ENCODE results near the gene KCTD16. TPM values are rescaled to one million over a fixed set of nuclear protein-coding genes. Genes with fewer than 3 reads are reported as not detected.
A peak's percentile ranks its signal among the peaks of the same experiment; 100 is the strongest.

Gene KCTD16
- total RNA-seq, 6 experiments from 2014 or later, result under 0.01 to 0.02 (median 0.02) TPM; not detected in 3

DNA sequence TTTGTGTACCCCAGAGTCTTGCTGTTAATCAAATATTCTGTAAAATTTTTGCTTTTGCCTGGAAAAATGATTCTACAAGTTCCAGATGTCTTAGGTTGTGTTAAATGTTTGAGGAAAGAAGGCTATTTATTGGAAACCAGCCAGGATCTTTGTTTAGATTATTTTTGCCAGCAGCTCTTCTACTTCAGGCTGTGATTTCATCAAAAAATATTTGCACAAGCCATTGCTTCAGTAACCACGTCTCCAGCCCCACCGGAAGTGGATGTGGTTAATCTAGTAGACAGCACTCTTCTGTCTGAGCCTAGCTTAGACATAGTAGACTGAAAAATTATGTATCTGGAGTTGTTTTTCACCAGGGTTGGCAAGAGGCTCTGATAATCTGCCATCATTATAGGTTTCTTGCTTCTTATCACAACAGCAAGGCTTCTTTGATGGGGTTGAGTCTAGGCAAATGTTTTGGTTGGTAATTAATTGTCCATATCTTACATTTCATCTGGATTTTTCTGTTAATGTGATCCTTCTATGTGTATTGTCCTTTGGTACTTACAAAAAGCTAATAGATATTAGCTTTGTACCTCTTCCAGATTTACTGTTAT is 17.1 kb downstream of the KCTD16 start:
- peak in 3 of 4 donors; percentile 68 to 74 (median 73) for ATAC-seq
- no peaks in the 10 kb centered on the region for H3K9me3 ChIP-seq
- no peaks in the 10 kb centered on the region for H3K36me3 ChIP-seq
- TF ChIP-seq, protein P1, sequence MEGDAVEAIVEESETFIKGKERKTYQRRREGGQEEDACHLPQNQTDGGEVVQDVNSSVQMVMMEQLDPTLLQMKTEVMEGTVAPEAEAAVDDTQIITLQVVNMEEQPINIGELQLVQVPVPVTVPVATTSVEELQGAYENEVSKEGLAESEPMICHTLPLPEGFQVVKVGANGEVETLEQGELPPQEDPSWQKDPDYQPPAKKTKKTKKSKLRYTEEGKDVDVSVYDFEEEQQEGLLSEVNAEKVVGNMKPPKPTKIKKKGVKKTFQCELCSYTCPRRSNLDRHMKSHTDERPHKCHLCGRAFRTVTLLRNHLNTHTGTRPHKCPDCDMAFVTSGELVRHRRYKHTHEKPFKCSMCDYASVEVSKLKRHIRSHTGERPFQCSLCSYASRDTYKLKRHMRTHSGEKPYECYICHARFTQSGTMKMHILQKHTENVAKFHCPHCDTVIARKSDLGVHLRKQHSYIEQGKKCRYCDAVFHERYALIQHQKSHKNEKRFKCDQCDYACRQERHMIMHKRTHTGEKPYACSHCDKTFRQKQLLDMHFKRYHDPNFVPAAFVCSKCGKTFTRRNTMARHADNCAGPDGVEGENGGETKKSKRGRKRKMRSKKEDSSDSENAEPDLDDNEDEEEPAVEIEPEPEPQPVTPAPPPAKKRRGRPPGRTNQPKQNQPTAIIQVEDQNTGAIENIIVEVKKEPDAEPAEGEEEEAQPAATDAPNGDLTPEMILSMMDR (IDR thresholded peaks at IDR 0.05), result no peak
- TF ChIP-seq POLR2A (IDR thresholded peaks at IDR 0.05), result no peak
- WGBS (ENCODE audit: insufficient coverage, low coverage, low lambda C conversion rate, missing lambda C conversion rate), result 0% methylated on average over 2 of the region's 2 CpGs
- H3K27ac ChIP-seq, result no peak overlapping the region
- H3K4me1 ChIP-seq, result no peaks in the 10 kb centered on the region
- no peak overlapping the region for H3K4me3 ChIP-seq
- intact Hi-C loops (cut with DNase I), result no loop called here
- peak in 2 of 3 donors; percentile 36 to 48 for DNase-seq
- H3K27me3 ChIP-seq, result no peaks in the 10 kb centered on the region

DNA sequence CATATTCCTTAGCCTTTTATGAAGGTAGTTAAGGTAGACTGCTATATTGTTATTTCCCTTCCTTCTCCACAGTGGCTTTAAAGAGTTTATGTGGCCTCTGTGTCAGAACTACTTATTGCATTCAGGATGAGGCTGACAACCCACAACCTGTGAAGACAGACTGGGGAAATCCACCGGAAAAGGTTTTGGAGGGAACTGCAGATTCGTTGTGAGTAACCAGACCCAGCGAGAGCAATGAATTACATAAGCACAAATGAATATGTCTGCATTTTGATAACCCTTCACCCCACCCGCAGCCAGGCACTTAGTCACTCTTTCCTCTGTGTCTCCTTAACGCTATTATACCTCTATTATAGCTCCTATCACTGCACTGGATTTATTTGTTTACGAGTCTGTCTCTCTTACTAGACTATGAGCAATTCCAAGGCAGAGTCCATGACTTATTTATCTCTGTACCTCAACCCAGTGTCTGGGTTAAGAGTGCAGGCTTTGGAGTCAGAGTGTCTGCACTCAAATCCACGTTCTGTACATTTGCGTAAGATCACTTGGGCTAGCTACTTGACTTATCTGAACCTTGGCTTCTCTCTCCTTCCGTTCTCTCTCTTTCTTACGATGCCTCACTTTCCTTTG is 19.2 kb downstream of the KCTD16 start:
- peak; percentile 68 to 90 (median 78) for ATAC-seq
- intact Hi-C loops (cut with DNase I), result no loop called here
- TF ChIP-seq, protein P1 (IDR thresholded peaks at IDR 0.05), result no peak
- TF ChIP-seq POLR2A (IDR thresholded peaks at IDR 0.05), result no peak
- DNase-seq, result peak in 1 of 3 donors; percentile 36
- WGBS (ENCODE audit: insufficient coverage, low coverage, low lambda C conversion rate, missing lambda C conversion rate), result 36% methylated on average over 10 of the region's 10 CpGs
- H3K27me3 ChIP-seq, result no peaks in the 10 kb centered on the region
- H3K36me3 ChIP-seq, result no peaks in the 10 kb centered on the region
- no peaks in the 10 kb centered on the region for H3K4me1 ChIP-seq
- no peak overlapping the region for H3K27ac ChIP-seq
- no peak overlapping the region for H3K4me3 ChIP-seq
- H3K9me3 ChIP-seq, result no peaks in the 10 kb centered on the region

DNA sequence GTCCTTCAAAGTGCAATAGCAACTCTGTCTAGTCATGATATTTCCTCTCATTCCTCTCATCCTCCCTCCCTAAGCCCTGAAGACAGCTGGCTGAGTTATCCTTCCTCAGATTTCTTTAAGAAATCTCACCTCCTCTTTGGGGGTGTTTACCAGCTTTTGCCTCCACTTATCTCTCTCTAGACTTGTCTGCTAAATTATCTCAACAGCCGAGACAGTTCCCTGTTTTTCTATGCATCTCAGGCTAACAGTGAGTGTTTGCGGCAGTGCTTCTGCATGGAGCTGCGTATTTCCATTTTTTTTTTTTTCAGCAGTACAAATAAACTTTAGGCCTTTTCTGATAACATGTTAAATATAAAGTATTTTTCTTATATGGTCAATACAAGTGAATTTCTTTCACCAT is 20.9 kb downstream of the KCTD16 start:
- DNase-seq (no peak), ATAC-seq (no peak)
- Histone ChIP-seq H3K27me3 (no peaks in the 10 kb centered on the region), H3K36me3 (no peaks in the 10 kb centered on the region), H3K9me3 (no peaks in the 10 kb centered on the region), H3K4me1 (no peaks in the 10 kb centered on the region), H3K4me3 (no peak overlapping the region), H3K27ac (no peak overlapping the region)
- no peak for TF ChIP-seq POLR2A (IDR thresholded peaks at IDR 0.05)
- TF ChIP-seq, protein P1 (IDR thresholded peaks at IDR 0.05), result no peak
- WGBS (ENCODE audit: insufficient coverage, low coverage, low lambda C conversion rate, missing lambda C conversion rate), result 78% methylated on average over 3 of the region's 3 CpGs
- intact Hi-C loops (cut with DNase I), result no loop called here

DNA sequence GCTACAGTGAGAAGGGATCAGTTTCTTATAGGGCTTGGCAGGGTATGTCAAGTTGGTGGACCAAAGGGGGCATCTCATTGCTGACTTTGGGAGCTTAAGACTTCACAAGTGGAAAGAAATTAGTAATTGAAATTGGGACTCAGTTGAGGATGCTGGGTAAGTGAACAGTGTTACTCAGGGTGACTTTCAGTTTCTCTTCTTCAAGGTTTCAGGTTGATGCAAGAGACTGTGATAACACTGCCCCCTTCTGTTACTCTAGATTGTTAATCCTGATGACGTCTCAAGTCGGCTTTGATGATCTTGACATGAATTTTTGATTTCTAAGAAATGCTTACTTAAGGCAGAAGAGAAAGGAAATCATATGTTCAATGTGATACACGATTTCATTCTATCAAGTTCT is 21.3 kb downstream of the KCTD16 start:
- 15% methylated on average over 3 of the region's 3 CpGs for WGBS (ENCODE audit: insufficient coverage, low coverage, low lambda C conversion rate, missing lambda C conversion rate)
- no peak overlapping the region for H3K27ac ChIP-seq
- intact Hi-C loops (cut with DNase I), result no loop called here
- H3K9me3 ChIP-seq, result no peaks in the 10 kb centered on the region
- H3K27me3 ChIP-seq, result no peaks in the 10 kb centered on the region
- H3K4me3 ChIP-seq, result no peak overlapping the region
- no peaks in the 10 kb centered on the region for H3K4me1 ChIP-seq
- TF ChIP-seq POLR2A (IDR thresholded peaks at IDR 0.05), result no peak
- TF ChIP-seq, protein P1 (IDR thresholded peaks at IDR 0.05), result peak; percentile 21 to 48 (median 42)
- H3K36me3 ChIP-seq, result no peaks in the 10 kb centered on the region
- ATAC-seq (peak; percentile 70 to 87 (median 74)), DNase-seq (no peak)

Data from right lobe of liver (tissue), 6 donors.